GM21528 (cell line): ENCODE data around the gene ENTR1.

ENCODE experiments used
- ATAC-seq: cut with Tn5 transposase; IDR thresholded peaks from one replicate; pipeline ENCODE4 v1.9.1; 2021; ENCODE audit warnings: mild to moderate bottlenecking, moderate library complexity; ENCODE audit not compliant: unreplicated experiment, low FRiP score

The ENTR1 gene

DNA sequence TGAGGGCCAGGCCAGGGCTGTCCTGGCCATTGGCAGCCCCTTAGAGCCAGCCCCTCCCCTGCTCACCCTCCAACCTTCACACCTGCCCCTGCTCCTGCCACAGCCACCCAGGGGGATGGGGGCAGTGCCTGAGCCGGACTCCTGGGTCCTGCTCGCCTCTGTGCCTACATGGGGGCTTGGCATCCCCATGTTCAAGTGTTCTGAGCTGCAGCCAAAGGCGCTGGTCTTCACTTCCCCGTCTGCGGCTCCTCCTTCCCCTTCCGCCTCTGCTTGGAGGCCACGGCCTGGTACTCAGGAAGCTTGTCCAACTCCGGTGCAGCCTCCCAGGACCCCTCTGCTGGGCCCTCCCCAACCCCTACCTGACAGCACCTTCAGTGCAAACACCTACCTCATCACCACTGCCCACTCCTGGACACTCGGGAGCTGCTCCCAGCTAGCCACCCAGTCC is 44.6 kb downstream of the ENTR1 start:
- no peak for ATAC-seq

DNA sequence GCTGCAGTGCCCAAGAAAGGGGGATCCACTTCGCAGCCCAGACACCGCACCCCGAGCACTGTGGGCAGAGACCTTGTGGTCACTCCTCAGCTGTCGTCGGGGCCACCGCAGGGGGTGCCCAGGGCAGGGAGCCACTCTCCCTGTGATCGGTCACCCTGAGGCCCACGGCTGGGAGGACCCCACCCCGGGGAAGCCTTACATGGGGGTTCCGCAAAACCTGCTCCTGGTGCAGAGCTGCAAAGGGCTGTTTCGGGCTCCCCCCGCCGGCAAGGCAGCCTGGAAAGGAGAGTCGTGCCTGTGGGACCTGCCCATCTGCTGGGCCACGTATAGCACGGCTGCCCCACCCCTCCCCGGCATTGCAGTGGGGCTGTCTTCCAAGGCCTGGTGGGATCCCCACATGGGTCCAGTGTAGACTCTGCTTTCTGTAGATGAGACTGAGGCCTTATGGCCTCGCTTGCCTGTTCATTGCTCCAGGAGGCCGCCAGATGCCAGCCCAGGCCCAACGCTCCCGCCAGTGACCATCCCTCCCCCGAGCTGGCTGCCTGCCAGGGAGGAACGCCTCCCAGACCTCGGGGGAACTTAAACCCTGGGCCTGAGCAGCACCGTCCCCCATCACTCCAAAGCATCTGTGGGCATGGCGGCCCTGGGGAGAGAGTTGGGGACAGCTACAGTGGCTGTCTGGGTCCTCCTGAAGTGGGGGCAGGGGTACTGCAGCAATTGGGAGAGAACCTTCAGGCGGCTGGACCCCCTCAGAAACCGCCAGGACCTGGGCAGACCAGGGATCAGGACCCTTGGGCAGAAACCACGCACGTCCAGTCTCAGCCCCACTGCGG is 45.3 kb downstream of the ENTR1 start:
- no peak for ATAC-seq

DNA sequence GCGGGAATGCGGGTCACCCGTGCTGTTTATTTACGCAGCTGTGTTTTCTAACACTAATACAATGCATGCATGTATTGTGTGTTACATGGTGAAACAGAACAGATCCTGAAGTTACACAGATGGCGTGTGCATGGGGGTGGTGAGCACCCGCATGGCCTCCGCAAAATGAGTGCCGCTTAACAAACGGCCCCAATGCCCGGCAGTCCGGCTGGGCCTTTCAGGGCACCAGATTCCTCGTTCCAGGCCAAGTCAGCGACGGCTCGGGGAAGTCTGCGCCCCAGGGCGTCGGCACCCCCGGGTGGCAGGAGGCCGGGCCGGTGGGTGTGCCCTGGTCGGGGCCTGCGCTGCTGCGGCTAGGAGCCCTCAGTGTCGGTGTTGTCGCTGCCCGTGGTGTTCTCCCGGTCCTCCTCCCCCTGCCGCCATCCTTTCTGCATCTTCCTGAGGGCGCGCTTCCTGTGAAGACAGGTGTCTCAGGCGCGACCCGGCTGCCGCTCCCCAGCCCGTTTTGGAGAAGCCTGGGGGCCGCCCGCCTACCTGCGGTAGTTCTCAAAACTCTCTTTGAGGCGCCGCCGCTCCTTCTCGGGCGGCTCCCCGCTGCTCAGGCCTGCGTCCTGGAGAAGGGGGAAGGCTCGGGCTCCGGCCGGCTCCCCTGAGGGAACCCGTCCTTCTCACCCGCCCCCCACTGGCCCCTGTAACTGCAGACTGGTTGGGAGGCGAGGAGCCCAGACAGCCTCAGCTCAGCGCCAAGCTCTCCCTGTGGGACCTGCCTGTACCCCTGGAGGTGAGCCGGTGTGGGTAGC is 46.3 kb downstream of the ENTR1 start:
- no peak for ATAC-seq

DNA sequence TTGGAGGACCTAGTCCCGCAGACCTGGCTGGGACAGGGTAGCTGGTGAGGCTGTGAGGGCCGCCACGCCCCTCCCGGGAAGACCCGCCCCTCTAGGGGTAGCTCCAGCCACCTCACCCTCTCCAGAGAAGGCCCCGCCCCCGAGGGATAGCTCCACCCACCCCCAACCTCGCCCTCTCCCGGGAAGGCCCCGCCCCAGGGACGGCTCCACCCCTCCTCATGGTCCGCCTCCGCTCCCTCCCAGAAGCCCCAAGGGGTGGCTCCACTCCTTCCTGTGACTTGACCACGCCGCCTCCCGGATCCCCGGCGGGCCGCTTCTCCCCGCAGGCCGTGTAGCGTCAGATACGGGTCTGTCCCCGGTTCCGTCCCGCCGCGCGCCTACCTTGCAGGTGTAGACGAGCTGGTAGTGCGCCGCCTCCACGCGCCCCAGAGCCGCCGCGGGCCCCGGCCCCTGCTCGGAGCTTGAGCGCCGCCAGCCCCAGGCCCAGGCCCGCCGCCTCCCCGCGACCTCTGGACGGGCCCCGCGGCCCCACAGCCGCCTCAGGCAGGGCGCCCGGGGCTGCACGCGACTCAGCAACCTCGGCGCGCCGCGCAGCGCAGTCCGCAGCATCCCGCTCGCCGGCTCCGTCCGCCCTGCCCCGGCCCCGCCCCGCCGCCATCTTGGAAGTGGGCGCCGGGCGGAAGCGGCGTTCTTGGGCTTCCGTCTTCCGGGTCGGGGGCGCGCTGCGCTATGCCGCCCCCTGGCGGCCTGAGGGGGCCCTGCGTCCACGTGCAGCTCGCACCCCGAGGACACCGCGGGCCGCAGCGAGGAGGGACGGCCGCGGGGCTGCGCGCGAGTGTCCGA is 47.1 kb downstream of the ENTR1 start, which contains the start of gene DNLZ:
DNLZ (minus strand) TSS at position 639 of the 843 bp plus-strand sequence; CDS start at position 609, 30 bp downstream.
- ATAC-seq: peak; percentile 66

DNA sequence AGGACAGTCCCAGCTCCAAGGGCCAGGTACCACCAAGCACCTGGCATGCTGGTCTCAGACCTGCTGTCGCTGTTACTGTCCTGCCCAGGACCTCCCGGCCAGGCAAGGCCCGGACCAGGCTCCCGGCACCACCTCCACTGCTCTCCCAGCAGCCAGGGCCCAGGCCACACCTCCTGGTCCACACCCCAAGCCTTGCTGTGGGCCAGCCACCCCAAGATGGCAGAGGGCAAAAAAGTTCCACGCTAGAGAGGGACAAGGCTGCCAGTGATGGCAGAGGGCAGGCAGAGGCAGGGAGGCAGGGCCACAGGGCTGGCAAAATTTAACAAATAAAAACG is 48.0 kb downstream of the ENTR1 start:
- ATAC-seq: no peak

DNA sequence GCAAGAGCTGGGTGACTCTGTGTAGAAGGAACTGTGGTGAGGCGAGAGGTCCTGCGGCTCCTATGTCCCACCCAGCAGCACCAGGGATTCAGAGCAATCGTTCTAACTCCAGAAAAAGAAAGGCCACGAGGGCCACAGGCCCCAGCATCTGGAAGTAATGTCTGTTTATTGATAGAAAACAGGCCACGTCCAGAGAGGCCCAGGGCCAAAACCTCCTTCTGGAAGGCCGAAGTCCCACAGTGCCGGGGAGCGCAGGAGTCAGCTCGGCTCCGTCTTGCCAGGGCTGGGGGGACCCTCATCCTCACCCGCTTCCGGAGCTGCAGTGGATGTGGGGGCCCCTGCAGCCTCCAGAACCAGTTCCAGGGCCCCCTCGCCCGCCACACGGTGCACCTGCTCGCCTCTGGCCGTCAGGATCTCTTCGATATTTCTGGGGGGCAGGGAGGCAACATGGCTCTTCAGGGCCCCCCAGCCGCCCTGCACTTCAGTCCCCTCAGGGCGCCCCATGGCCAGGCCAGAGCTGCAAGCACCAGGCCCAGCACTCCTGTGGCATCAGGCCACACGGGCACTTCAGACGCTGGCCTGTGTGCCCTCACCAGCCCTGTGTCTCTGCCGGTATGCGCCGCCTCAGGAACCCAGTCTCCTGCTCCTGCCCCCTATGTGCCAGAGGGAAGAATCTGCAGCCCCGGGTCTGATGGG is 48.5 kb downstream of the ENTR1 start:
- no peak for ATAC-seq

DNA sequence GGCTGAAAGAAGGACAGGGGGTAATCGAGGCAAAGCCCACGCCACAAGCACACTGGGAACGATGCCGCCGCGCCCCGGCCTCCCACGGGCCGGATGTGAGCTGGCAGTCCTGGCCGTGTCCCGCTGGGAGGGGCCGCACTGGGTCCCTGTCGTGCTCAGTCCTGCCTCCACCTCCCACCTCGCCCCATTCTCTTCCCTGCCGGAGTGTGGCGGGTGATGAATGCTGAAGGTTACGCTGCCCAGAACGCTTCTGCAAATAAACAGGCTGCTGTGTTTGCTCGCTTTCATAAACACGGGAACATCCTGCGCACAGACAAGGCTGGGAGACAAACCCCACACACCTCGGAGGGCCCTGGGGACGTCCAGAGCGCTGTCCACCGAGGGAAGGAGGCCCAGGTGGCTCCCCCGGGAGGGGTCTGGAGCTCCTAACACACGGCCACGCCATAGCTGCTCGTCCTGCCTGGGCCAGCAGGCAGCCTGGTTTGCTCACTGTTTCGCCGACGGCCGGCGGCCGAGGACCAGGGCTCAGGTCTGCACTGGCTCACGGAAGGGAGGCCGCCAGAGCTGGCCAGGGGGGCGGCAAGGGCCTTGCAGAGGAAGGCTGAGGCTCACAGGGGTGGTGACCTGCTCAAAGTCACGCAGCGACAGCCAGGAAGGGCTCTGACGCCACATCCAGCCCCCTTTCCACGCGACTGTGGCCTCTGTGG is 49.2 kb downstream of the ENTR1 start:
- no peak for ATAC-seq

DNA sequence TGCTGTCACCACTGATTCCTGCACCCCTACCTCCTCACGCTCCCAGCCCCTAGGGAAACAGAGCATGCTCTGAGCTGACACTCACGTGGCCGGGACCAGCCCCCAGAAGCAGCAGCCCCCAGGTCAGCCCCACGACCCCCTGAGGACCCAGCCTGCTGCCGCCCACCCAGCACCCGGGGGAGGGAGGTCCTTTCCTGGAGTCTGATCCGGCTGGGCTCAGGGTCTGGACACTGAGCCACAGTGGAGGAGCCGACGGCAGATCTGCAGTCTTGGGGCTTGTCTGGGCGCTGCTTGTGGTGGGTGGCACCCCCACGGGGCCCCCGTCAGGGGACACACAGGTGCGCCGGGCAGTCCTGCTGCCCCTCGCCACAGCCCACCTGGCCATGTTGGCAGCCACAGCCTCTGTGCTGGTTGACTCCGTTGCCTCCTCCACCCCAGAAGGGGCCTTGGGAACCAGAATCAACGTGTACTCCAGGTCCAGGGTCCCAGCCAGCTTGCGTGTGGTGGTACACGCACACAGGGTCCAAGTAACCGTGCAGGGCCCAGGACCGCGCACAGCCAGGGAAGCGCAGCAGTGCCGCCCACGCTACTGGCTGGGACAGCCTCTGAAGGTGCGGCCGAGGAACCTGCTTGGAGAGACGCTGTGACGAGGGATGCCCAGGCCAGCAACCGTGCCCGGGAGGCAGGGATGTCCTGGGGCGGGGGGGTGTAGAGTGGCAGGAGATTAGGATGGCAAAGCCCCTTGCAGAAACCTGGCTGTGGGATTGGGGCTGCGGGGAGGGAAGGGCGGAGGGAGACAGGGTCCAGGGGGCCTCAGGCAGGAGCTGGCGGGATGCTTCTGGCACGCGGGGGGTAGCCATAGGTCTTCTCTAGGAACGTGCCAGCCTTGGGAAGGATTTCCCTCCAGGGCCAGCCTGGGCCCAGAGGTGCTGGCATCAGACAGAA is 50.4 kb downstream of the ENTR1 start:
- no peak for ATAC-seq

DNA sequence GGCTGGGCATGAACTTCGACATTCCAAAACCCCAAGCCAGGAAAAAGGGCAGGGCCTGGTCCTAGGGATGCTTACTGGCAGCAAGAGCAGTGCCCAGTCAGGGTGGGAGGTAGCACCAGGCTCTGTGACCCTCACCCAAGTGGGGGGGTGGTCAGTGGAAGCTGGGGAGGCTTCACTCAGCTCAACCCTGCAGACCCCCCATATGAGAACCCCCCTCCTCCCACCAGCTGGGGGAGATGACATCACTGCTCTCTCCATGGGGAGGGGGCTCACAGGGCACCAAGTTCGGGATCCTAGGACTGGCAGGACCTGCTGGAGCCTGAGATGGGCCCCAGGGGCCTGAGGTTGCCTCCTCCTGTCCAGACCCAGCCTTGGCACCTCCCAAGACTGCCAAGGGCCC is 51.5 kb downstream of the ENTR1 start:
- no peak for ATAC-seq

DNA sequence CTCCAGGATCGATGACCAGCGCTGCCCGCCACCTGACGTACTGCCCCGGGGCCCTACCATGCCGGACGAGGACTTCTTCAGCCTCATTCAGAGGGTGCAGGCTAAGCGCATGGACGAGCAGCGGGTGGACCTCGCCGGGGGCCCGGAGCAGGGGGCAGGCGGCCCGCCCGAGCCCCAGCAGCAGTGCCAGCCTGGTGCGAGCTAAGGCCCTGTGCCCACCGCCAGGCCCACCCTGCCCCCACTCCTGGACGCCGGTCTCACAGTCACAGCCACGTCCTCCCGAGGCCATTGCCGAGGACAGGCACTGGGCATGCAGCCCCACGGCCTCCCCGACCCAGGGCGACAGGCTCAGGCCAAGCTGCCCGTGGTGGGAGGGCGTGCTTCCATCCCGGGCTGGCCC is 52.4 kb downstream of the ENTR1 start:
- ATAC-seq: no peak

DNA sequence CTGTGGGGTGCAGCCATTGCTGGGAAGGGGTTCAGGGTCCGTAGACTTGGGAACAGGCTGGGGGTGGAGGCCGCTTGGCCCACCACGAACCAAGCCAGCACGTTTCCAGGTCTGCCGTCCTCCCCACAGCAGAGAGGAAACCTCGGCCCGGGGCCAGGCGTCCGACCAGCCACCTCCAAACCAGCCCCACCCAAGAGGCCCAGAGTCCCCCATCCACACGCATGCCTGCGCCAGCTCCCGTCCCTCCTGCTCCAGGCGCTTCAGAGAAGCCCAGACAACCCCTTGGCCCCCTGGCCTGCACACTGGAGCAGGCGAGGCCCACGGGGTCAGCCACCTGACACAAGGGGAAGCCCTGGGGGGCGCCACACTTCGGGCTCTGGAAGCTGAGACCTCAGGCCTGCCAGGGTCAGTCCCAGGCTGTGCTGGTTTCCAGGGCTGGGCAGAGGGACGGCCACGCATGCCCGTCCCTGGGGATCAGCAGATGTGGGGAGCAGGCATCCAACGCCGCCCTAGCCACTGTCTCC is 53.1 kb downstream of the ENTR1 start:
- no peak for ATAC-seq

DNA sequence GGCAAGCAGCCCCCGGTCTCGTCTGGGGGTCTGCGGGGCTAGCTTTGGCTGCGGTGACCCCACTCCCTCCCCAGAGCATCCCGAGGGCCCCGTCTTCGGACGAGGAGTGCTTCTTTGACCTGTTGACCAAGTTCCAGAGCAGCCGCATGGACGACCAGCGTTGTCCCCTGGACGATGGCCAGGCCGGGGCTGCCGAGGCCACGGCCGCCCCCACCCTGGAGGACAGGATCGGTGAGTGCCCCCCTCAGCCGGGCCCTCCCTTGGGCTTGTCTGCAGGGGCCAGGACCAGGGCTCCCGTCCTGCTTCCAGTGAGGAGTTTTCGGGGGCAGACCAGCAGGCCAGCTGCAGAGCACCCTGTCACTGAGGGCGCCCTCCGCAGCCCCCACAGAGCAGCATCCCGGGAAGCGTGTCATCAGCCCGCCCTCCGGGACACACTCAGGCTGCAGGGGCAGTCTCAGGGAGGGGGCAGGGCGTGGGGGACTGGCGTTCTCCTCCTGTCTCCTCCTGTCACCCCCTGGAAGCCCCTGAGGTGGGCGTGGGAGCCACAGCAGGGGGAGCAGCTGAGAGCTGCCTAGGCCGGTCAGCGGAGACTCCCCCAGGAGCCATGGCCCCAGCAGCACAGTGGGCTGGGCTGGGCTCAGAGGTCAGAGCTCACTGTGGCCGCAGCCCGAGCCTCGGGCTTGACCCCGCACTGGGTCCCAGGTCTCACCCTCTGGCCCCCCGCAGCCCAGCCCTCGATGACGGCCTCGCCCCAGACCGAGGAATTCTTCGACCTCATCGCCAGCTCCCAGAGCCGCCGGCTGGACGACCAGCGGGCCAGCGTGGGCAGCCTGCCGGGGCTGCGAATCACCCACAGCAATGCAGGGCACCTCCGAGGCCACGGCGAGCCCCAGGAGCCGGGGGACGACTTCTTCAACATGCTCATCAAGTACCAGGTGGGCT is 54.5 kb downstream of the ENTR1 start:
- no peak for ATAC-seq

DNA sequence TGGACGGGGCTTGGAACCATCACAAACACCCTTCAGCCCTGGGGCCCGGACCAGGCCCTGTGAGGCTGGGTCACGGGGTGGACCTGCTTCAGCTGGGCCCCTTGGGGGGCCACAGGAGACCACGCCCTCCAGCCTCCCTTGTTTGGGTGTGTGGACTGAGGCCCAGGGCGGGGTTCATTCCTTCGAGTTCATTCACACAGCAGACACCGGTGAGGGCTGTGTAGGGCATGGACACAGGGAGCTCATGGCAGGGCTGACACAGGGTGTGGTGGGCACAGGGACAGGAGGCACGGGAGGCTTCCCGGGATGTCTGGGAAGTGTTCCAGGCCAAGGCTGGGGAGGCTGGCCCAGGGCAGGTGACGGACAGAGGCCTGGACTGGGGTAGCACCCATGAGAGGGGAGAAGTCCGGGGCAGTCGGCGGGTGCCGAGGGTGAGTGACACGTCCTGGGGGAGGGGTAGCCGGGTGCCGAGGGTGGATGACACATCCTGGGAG is 55.8 kb downstream of the ENTR1 start:
- ATAC-seq: no peak

DNA sequence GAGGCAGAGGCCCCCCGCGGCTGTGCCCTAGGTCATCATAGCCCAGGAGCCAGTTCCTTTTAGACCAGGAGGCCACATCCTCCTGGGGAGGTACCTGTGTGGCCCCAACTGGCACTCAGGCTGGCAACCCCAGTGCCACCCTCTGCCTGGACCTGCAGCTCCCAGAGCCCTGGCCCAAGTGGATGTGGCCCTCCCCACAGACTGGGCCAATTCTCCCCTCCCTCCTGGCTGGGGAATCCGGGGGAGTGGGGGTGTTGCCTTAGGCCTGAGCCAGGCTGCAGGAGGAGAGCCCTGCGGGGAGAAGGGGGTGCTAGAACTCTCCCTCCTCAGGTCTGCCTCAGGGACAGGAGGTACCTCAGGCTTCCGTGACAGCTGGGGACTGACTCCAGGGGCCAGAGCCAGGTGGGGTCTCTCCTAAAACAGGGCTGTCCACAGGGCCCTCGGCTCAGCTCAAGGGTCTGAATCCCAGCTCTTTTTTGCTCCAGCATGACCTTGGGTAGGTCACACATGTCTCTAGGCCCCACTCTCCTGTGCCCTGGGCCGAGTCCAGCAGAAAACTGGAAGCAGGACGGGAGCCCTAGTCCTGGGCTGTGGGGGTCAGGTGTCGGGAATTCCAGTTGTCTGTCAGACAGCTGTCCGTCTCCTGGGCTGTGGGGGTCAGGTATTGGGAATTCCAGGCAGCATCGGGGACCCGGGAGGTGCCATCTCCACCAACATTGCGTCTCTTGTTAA is 56.5 kb downstream of the ENTR1 start:
- ATAC-seq: no peak

DNA sequence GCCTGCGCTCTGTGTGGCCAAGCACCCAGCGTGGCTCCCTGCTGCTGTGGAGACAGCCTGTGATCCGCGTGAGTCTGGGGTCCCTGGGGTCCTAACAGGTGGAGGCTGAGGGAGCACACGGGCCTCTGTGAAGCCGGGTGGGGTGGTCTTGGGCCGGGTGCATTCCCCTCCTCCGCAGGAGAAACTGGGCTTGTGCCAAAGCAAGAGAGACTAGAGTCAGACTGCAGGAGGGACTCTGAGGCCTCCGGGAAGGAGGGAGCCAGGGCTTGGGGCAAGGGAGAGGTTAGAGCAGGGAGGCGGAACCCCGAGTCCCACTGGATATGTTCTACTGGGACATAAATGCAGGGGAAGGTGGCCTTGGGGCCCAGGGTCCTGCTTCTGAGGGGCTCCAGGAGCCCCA is 57.3 kb downstream of the ENTR1 start:
- ATAC-seq: no peak

DNA sequence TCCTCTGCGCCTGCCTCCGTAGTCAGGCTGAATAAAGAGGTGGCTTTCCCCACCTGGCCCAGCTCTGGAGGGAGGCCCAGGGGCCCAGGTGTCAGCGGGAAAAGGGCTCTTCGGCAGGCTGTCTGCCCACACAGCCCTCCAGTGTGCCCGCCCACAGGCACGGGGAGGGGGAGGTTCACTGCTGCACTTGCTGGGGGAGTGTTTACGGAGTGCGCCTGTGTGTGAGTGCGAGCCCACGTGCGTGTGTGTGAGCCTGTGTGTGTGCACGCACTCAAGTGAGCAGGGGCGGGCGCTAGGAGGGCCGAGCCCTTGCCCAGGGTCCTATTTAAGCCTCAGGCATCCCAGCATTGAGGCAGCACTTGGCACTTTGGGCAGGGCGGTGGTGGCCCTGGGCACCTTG is 57.7 kb downstream of the ENTR1 start:
- ATAC-seq: no peak
